Naive B cell (primary cell): Measurements from ENCODE around the gene MAPK8IP1. TPM values are rescaled to one million over a fixed set of nuclear protein-coding genes. Genes with fewer than 3 reads are reported as not detected.

Experiments used
- ATAC-seq, 2 donors: fragments of 150-1000 bp; cut with Tn5 transposase; 2 replicates each; pipeline ENCODE4 v1.10.0; 2021; ENCODE audit warnings: low read depth in 2 of 2, mild to moderate bottlenecking in 2 of 2, moderate library complexity in 2 of 2
- DNase-seq: peaks from one replicate; pipeline ENCODE4 v3.0.0; 2022
- H3K27ac Mint-ChIP-seq, 6 donors: one replicate each; pipeline ENCODE4 v1.8.0; 2020 to 2022; ENCODE audit warnings: mild to moderate bottlenecking in 6 of 6, mixed read lengths in 6 of 6, moderate library complexity in 5 of 6, inconsistent platforms in 2 of 6
- H3K27me3 Mint-ChIP-seq, 3 donors: one replicate each; pipeline ENCODE4 v1.8.0; 2021 to 2022; ENCODE audit warnings: mixed read lengths in 3 of 3, mild to moderate bottlenecking in 1 of 3
- H3K36me3 Mint-ChIP-seq, 2 donors: one replicate each; pipeline ENCODE4 v1.8.0; 2020 to 2022; ENCODE audit warnings: mixed read lengths in 2 of 2, inconsistent platforms in 1 of 2, mild to moderate bottlenecking in 1 of 2
- H3K4me1 Mint-ChIP-seq, 3 donors: one replicate each; pipeline ENCODE4 v1.8.0; 2020 to 2022; ENCODE audit warnings: mixed read lengths in 3 of 3, inconsistent platforms in 1 of 3, mild to moderate bottlenecking in 1 of 3, moderate library complexity in 1 of 3
- H3K4me3 Mint-ChIP-seq, 8 donors: one replicate each; pipeline ENCODE4 v1.8.0; 2020 to 2022; ENCODE audit warnings: mild to moderate bottlenecking in 8 of 8, mixed read lengths in 8 of 8, moderate library complexity in 8 of 8, inconsistent platforms in 2 of 8
- H3K9me3 Mint-ChIP-seq, 7 donors: one replicate each; pipeline ENCODE4 v1.8.0; 2020 to 2022; ENCODE audit warnings: mixed read lengths in 7 of 7, mild to moderate bottlenecking in 5 of 7, inconsistent platforms in 2 of 7, moderate library complexity in 1 of 7
- polyA plus RNA-seq, 6 donors: library from polyadenylated mRNA; unstranded; fragments of 300-500 nt; fragmentation: Illumina TruSeq; gene quantifications; one replicate each; pipeline ENCODE4 v1.2.3, GENCODE V29; 2021; ENCODE audit warnings: low read depth in 6 of 6

Gene MAPK8IP1
- polyA plus RNA-seq, 6 donors from 2014 or later, result 0.12 to 0.35 (median 0.20) TPM; not detected in 1

DNA sequence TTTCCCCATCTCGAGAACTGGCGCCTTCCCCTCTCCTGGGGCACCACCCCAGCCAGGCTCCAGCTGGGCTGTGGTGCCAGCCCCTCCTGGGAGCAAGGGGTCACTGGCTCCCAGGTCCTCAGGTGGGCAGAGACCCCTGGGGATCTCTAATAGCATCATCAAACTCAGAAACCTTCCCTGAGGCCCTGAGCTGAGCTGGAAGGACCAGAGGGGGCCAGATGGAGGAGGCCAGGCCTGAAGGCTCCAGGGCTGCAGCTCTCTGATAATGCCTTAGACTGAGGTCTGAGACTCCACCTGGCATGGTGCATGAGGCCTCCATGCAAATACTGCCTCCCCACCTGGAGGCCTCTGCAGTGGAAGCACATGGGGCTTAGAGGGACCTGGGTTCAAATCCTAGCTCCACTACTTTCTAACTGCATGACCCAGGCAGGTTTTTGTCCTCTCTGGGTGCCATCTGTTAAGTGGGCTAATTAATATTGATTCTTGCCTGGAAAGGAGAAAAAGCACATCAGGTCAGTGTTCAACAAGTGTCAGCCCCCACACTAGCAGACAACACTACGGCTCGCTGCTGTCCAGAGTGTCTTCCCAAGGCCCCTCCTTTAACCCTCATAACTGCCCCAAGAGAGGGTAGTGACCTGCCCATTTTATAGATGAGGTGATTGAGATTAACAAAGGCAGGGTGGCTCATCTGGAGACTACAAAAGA, 1.5 kb downstream of the MAPK8IP1 start:
- H3K36me3 Mint-ChIP-seq, result no peaks in the 10 kb centered on the region
- H3K27me3 Mint-ChIP-seq, result peaks cover 0 to 13% (median 0%) of the 10 kb centered on the region in 3 donors
- H3K4me1 Mint-ChIP-seq, result peaks cover 10 to 17% (median 16%) of the 10 kb centered on the region in 3 donors
- peak overlapping the region in 6 of 8 donors; percentile 5 to 72 (median 34) for H3K4me3 Mint-ChIP-seq
- ATAC-seq (no peak), DNase-seq (no peak)
- peaks cover 0 to 1% (median 0%) of the 10 kb centered on the region in 7 donors for H3K9me3 Mint-ChIP-seq
- H3K27ac Mint-ChIP-seq, result no peak overlapping the region

DNA sequence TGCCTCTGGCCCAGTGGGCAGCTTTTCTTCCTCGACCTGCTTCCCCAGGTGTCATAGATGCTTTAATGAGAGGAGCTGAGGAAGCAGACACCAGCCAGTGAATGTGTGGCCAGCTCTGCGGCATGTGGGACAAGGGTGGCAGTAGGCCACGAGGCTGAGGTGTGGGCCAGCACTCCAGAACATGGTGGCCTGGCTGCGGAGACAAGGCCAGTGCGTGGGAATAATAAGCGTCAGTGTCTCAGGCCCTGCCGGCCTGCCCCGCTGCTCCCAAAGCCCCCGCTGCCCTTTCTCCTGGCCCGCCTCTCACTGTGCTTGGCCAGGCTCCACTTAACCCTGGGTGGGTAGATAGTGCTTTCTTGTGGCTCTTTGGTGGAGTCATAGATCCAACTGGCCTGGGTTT, 2.1 kb downstream of the MAPK8IP1 start:
- Mint-ChIP-seq H3K27ac (no peak overlapping the region), H3K9me3 (no peaks in the 10 kb centered on the region), H3K4me3 (peak overlapping the region in 1 of 8 donors; percentile 72)

DNA sequence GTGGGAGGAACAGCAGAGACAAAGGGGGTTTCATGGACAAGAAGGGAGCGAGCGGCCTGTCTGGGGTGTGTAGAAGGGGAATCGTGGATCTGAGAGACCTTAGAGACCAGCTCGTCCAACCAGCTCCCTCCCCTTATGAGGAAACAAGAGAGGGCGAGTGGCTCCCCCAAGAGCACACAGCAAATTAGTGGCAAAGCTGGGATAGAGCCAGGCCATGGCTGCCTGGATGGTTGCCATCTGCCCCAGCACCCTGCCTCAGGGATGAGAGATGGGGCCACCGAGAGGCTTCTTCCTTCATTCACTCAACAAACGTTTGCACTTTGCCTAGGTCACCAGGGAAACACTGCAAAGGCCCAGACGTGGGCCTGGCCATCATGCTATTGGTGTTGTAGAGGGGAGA, 4.1 kb downstream of the MAPK8IP1 start:
- DNase-seq, result no peak
- Mint-ChIP-seq H3K27me3 (peaks cover 14 to 34% (median 20%) of the 10 kb centered on the region in 3 donors), H3K36me3 (no peaks in the 10 kb centered on the region), H3K27ac (no peak overlapping the region), H3K4me3 (peak overlapping the region in 1 of 8 donors; percentile 25), H3K4me1 (peaks cover 8 to 13% (median 8%) of the 10 kb centered on the region in 3 donors), H3K9me3 (no peaks in the 10 kb centered on the region)
- no peak for ATAC-seq

More for the DNA sequence above, 2.1 kb downstream of the MAPK8IP1 start:
- DNase-seq, result no peak
- Mint-ChIP-seq H3K4me1 (peaks cover 10 to 17% (median 16%) of the 10 kb centered on the region in 3 donors), H3K36me3 (no peaks in the 10 kb centered on the region), H3K27me3 (peaks cover 0 to 18% (median under 1%) of the 10 kb centered on the region in 3 donors)
- ATAC-seq, result no peak

DNA sequence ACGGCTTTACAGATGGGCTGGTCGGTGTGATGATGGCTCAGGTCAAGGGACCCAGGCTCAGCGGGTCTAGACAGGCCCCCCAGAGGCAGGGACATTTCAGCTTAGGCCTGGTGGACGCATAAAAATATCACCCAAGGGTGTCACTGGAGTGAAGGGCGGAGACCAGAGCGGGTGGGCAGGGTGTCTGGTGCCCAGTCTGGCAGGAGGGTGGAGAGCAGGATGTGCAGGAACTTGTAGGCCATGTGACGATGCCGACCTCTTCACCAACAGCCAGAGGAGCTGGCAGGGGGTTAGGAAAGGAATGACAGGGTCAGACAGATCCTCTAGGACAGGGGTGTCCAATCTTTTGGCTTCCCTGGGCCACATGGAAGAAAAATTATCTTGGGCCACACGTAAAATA, 4.5 kb downstream of the MAPK8IP1 start:
- ATAC-seq (no peak), DNase-seq (no peak)
- Mint-ChIP-seq H3K36me3 (no peaks in the 10 kb centered on the region), H3K9me3 (no peaks in the 10 kb centered on the region), H3K27ac (peak overlapping the region in 2 of 6 donors; percentile 72 to 74), H3K27me3 (peaks cover 18 to 38% (median 24%) of the 10 kb centered on the region in 3 donors), H3K4me3 (peak overlapping the region in 1 of 8 donors; percentile 25), H3K4me1 (peaks cover 4 to 9% (median 4%) of the 10 kb centered on the region in 3 donors)

DNA sequence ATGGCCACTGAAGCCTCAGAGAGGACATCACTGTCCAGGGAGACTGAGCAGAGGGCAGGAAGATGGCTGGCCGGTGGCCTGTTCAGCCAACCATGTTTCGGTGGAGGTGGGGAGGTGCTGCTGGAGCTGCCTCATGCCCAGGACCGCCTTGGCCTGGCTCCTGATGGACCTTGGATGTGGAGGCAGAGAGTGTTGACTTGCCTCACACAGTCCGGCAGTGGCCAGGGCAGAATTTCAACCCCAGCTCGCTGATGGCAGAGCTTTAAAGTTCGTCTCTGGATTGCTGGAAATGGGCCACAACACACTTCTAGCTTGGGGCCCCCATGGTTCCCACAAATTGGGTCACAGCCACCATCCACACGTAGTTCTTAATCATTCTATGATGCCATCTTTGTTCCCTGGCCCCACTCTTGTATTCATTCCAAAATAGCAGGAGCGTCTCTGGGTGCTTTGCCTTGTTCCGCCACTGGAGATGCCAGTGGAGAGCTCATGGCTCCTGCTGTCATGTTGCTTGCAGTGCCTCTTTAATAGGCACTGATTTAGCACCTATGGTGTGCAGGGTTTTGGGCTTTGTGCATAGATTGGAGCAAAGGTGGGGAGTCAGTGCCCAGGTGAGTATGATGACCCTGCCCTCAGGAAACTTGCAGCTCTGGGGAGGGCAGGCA, 5.6 kb downstream of the MAPK8IP1 start:
- Mint-ChIP-seq H3K9me3 (no peaks in the 10 kb centered on the region), H3K36me3 (no peaks in the 10 kb centered on the region), H3K4me1 (peaks cover 0 to 4% (median 0%) of the 10 kb centered on the region in 3 donors), H3K27ac (peak overlapping the region in 1 of 6 donors; percentile 90), H3K27me3 (peaks cover 18 to 48% (median 29%) of the 10 kb centered on the region in 3 donors), H3K4me3 (no peak overlapping the region)
- DNase-seq (no peak), ATAC-seq (no peak)

DNA sequence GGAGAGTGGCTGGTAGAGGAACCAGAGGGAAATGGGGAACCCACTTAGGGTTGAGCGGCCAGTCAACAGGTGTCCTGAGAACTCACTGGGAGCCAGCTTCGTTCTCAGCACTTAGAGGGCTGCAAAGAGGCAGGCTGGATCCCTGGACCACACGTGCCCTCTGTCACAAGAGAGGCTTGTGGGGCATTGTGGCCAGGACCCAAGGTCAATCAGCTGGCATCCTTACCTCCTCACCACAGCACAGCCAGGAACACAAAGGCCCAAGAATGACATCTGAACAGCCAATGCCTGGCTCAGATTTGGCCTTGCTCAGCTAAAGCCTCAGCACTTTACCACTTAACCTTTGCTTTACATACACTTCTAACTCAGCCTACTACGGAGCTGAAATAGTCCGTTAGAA, 7.4 kb downstream of the MAPK8IP1 start:
- Mint-ChIP-seq H3K9me3 (no peaks in the 10 kb centered on the region), H3K36me3 (no peaks in the 10 kb centered on the region), H3K27ac (no peak overlapping the region), H3K27me3 (peaks cover 18 to 57% (median 33%) of the 10 kb centered on the region in 3 donors), H3K4me1 (peaks cover 0 to under 1% (median 0%) of the 10 kb centered on the region in 3 donors), H3K4me3 (no peak overlapping the region)
- ATAC-seq (no peak), DNase-seq (no peak)

DNA sequence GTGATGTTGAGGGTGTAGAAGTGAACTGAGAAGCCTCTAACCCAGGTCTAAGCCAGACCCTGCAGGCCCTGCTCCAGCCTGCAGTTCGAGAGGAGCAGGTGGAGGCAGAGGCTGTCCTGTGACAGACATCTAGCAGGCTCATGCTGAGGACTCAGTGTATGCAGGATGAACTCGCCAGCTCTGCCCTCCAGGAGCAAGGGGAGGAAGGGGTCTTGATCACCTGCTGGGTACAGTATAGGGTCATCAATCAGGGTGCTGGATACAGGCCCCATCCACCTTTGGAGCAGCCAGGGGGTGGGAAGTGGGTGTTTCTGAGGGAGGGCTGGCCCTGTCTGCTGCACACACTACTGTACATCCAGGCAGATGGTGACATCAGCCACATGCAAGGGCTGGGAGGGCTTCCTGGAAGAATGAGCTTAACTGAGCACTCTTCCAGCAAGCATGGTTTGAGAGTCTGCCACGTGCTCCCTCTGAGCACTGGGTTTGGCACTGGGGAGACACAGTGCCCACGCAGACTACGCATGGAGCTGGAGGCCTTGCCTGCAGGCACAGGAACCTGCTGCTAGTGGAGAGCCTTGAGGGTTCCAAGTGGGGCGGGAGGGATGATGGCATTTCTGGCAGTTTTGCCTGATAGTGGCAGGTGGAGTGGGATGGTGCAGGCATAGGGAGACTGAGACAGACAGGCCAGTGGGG, 9.2 kb downstream of the MAPK8IP1 start:
- ATAC-seq (no peak), DNase-seq (no peak)
- H3K27me3 Mint-ChIP-seq, result peaks cover 18 to 63% (median 38%) of the 10 kb centered on the region in 3 donors
- peak overlapping the region in 2 of 6 donors; percentile 20 to 47 for H3K27ac Mint-ChIP-seq
- H3K4me1 Mint-ChIP-seq, result peaks cover 9 to 12% (median 12%) of the 10 kb centered on the region in 3 donors
- H3K4me3 Mint-ChIP-seq, result peak overlapping the region in 1 of 8 donors; percentile 53
- no peaks in the 10 kb centered on the region for H3K9me3 Mint-ChIP-seq
- no peaks in the 10 kb centered on the region for H3K36me3 Mint-ChIP-seq

DNA sequence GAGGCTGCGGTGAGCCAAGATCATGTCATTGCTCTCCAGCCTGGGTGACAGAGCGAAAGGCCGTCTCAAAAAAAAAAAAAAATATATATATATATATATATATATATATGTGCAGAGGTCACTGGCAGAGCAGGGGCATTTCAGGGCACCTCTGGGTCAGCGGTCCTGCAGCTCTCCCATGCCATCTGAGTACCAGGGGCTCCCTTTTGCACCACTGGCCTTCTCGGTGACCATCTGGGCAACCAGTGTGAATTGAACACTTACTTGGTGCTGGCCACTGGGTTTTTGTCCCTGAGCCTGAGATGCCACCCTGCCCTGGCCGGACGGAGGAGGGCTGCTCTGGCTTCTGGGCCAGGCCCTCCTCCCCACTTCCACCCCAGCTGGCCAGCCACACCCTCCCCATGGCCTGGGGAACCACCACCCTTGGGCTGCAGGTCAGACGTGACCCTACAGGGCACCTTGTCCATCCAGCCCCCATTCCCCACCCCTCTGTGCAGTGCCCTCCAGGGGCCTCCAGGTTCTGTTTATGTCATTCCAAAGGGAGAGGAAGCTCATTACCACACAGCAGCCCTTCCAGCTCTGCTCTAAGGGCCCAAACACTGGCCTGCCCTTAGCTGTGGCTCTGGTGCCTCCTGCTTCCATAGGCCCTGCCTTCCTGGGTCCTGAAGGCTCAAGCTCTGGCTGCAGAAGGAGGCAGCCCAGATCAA, 10.3 kb downstream of the MAPK8IP1 start:
- no peaks in the 10 kb centered on the region for H3K9me3 Mint-ChIP-seq
- no peak overlapping the region for H3K4me3 Mint-ChIP-seq
- no peaks in the 10 kb centered on the region for H3K36me3 Mint-ChIP-seq
- peaks cover 12 to 18% (median 15%) of the 10 kb centered on the region in 3 donors for H3K4me1 Mint-ChIP-seq
- no peak for DNase-seq
- no peak overlapping the region for H3K27ac Mint-ChIP-seq
- no peak for ATAC-seq
- H3K27me3 Mint-ChIP-seq, result peaks cover 18 to 57% (median 38%) of the 10 kb centered on the region in 3 donors

DNA sequence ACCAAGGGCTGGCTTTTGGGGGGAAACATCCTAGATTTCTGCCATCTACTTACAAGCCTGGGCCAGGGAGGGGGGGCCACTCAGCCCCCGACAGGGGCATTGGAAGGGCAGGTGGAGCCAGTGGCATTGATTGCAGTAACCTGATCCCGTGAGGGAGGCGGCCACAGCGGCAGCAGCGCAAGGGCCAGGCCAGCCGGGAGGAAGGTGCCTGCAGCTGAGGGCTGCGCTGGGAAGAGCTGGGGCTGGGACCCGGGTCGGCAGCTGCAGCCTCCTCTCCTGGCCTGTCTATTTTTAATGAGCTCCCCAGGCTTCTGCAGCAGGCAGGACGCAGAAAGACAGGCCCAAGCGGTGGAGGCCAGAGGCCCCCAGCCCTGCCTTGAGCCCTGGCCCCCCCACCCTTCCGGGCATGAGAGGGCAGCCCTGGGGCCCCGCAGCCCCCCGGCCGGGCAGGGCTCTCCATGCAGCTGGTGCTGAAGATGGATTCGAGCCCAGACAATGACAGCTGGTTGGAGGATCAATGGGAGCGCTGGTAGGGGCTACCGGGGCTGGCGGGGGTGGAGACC, 11.1 kb downstream of the MAPK8IP1 start:
- Mint-ChIP-seq H3K4me3 (no peak overlapping the region), H3K4me1 (peaks cover 14 to 20% (median 17%) of the 10 kb centered on the region in 3 donors), H3K36me3 (no peaks in the 10 kb centered on the region), H3K27me3 (peaks cover 18 to 60% (median 38%) of the 10 kb centered on the region in 3 donors), H3K9me3 (no peaks in the 10 kb centered on the region), H3K27ac (peak overlapping the region in 1 of 6 donors; percentile 47)
- DNase-seq, result no peak
- no peak for ATAC-seq

DNA sequence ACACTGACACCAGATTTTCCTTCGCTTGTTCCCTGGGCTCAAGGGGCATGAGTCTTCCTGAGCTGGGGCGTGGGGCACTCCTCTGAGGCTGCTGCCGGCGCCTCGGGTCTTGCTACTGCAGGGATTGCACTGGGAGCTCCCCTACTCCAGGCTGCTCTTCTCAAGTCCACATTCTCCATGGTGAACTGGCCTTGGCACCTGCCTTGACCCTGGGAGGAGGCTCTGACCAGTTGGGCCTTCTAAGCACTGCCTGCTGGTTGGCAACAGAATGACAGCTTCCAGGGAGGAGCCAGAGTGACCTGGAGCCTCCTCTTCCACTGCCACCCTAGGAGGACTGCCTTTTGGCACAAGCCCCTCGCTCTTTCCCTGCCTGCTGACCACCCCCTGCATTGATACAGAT, 12.1 kb downstream of the MAPK8IP1 start:
- Mint-ChIP-seq H3K36me3 (no peaks in the 10 kb centered on the region), H3K27me3 (peaks cover 18 to 55% (median 38%) of the 10 kb centered on the region in 3 donors), H3K9me3 (no peaks in the 10 kb centered on the region), H3K4me3 (peak overlapping the region in 2 of 8 donors; percentile 9 to 15), H3K27ac (peak overlapping the region in 1 of 6 donors; percentile 19), H3K4me1 (peaks cover 14 to 20% (median 17%) of the 10 kb centered on the region in 3 donors)
- no peak for DNase-seq
- ATAC-seq, result no peak

DNA sequence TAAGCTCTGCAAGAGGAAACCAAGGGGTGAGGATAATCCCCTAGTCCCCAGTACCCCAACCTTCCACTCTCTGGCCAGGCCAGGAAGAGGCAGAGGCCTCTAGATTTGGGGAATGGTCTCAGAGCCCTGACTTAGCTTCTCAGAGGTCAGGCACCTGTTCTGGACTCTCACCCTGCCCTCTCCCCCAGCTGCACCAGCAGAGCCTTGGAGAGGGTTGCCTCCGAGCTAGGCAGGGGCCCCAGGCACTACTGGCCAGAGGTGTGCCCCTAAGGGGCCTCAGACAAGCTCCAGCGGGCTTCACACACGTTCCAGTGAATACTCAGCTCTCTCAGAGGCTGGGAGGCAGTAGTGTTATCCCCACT, 13.6 kb downstream of the MAPK8IP1 start:
- no peak for DNase-seq
- no peak for ATAC-seq
- Mint-ChIP-seq H3K9me3 (no peaks in the 10 kb centered on the region), H3K27me3 (peaks cover 10 to 44% (median 22%) of the 10 kb centered on the region in 3 donors), H3K4me1 (peaks cover 14 to 20% (median 17%) of the 10 kb centered on the region in 3 donors), H3K36me3 (no peaks in the 10 kb centered on the region), H3K4me3 (peak overlapping the region; percentile 77 to 86 (median 78)), H3K27ac (peak overlapping the region; percentile 29 to 96 (median 78))

DNA sequence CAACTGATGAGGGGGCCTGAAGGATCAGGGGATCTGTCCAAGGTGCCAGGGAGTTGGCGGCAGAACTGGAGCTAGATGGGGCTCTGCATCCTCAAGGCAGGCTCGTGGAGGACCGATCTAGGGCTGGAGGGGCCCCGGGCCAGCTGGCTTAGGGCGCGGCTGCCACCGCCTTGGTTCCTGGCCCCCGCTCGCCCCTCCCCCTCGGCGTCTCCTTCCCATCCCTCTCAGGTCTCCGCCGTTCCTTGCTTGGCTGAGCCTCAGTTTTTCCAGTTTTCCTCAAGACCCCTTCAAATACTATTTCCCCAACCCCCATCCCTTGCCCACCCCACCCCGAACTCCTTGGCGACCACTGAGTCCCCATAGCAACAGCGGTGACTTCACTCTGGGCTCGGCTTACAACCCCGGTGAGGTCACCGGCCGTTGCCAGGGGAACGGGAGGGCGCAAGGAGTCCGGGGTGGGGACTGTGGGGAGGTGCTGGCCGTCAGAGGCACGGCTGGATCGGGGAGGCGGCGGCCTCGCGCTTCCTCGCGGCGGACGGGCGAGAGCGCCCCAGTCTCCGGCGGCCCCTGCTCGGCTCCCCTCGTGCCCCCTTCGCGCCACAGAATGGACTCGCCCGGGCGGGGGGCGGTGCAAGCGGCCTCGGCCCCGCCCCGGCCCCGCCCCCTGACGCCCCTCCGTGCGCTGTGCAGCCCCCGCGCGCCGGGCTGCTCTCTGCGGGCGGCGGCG, 14.2 kb downstream of the MAPK8IP1 start:
- peak overlapping the region; percentile 29 to 96 (median 78) for H3K27ac Mint-ChIP-seq
- peak; percentile 84 to 88 for ATAC-seq

More for the DNA sequence above, 14.2 kb downstream of the MAPK8IP1 start:
- Mint-ChIP-seq H3K9me3 (no peaks in the 10 kb centered on the region), H3K36me3 (no peaks in the 10 kb centered on the region), H3K4me1 (peaks cover 14 to 20% (median 17%) of the 10 kb centered on the region in 3 donors), H3K4me3 (peak overlapping the region; percentile 77 to 86 (median 78)), H3K27me3 (peaks cover 4 to 39% (median 17%) of the 10 kb centered on the region in 3 donors)
- DNase-seq, result peak; percentile 82
